GM12801 (cell line): ENCODE results near the gene ZNF358.

Experiments used
- TF ChIP-seq, protein P1 (sequence below): IDR thresholded peaks from one replicate; pipeline ENCODE4 v1.5.1; 2011; ENCODE audit warnings: control low read depth; ENCODE audit not compliant: insufficient read length; ENCODE audit errors: extremely low read depth

ZNF358 gene

DNA sequence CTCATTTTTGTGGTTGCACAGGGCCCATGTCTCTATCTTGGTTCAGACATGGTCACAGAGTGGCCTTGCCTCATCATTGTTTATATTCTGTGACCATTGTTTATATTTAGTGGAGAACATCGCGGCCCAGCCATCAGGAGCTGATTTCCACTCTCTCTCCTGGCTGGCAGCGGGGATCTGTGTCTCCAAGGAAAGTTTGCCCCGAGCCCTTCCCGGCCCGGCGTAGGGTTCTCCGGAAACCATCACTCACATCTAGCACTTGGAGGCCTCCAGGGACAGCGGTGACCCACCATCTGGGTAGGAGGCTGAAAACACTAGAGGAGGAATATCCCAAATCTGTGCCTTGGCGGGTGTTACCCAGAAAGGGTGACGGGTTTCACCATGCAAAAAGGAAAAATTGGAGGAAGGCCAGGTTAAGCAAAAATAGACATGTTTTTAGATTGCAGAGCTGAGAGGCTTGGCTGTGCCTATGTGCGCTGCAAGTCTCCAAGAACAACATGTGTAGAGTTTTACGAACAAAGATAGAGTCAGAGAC is 726 bp upstream of the ZNF358 start:
- TF ChIP-seq, protein P1, sequence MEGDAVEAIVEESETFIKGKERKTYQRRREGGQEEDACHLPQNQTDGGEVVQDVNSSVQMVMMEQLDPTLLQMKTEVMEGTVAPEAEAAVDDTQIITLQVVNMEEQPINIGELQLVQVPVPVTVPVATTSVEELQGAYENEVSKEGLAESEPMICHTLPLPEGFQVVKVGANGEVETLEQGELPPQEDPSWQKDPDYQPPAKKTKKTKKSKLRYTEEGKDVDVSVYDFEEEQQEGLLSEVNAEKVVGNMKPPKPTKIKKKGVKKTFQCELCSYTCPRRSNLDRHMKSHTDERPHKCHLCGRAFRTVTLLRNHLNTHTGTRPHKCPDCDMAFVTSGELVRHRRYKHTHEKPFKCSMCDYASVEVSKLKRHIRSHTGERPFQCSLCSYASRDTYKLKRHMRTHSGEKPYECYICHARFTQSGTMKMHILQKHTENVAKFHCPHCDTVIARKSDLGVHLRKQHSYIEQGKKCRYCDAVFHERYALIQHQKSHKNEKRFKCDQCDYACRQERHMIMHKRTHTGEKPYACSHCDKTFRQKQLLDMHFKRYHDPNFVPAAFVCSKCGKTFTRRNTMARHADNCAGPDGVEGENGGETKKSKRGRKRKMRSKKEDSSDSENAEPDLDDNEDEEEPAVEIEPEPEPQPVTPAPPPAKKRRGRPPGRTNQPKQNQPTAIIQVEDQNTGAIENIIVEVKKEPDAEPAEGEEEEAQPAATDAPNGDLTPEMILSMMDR, result no peak

DNA sequence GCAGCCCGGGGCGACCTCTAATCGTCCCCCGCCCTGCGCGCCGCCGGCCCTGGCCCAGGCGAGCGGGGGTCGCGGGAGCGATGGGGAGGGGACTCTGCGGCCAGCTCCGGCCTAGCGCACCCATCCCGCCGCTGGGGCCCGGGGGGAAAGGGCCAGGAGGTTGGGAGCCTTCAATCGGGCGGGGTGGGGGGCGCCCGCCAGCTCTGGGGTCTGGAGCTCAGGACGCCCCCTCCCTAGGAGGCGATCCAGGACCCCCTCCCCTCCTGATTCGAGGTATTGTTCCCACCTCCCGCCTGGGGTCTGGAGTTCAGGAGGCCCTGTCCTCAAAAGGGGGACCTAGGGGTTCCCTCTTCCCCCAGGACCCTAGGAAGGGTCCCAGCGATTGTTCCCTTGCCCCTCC is 430 bp downstream of the ZNF358 start:
- TF ChIP-seq, protein P1, result no peak

DNA sequence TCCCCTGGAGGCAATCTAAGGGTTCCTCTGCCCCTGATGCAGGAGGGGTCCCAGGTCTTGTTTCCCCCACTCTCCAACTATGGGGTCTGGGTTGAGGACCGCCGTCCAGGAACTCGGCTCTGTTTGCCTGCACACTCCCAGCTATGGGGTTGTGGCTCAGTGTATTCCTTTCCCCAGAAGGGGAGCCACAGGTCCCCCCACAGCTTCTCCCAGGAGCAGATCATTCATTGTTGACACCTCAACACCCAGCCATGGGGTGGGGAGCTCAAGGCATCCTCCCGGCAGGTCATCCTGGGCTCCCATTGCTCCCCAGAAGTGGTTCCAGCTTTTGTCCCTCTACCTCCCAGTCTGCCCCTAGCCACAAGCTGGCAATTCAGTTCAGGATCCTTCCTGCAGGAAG is 975 bp downstream of the ZNF358 start:
- TF ChIP-seq, protein P1, result no peak

DNA sequence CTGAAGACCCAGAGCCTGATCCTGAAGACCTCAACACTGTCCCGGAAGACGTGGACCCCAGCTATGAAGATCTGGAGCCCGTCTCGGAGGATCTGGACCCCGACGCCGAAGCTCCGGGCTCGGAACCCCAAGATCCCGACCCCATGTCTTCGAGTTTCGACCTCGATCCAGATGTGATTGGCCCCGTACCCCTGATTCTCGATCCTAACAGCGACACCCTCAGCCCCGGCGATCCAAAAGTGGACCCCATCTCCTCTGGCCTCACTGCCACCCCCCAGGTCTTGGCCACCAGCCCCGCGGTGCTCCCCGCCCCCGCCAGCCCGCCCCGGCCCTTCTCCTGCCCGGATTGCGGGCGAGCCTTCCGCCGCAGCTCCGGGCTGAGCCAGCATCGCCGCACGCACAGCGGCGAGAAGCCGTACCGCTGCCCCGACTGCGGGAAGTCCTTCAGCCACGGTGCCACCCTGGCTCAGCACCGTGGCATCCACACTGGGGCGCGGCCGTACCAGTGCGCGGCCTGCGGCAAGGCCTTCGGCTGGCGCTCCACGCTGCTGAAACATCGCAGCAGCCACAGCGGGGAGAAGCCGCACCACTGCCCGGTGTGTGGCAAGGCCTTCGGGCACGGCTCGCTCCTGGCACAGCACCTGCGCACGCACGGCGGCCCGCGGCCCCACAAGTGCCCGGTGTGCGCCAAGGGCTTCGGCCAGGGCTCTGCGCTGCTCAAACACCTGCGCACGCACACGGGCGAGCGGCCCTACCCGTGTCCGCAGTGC is 3.6 kb downstream of the ZNF358 start:
- TF ChIP-seq, protein P1, result no peak

DNA sequence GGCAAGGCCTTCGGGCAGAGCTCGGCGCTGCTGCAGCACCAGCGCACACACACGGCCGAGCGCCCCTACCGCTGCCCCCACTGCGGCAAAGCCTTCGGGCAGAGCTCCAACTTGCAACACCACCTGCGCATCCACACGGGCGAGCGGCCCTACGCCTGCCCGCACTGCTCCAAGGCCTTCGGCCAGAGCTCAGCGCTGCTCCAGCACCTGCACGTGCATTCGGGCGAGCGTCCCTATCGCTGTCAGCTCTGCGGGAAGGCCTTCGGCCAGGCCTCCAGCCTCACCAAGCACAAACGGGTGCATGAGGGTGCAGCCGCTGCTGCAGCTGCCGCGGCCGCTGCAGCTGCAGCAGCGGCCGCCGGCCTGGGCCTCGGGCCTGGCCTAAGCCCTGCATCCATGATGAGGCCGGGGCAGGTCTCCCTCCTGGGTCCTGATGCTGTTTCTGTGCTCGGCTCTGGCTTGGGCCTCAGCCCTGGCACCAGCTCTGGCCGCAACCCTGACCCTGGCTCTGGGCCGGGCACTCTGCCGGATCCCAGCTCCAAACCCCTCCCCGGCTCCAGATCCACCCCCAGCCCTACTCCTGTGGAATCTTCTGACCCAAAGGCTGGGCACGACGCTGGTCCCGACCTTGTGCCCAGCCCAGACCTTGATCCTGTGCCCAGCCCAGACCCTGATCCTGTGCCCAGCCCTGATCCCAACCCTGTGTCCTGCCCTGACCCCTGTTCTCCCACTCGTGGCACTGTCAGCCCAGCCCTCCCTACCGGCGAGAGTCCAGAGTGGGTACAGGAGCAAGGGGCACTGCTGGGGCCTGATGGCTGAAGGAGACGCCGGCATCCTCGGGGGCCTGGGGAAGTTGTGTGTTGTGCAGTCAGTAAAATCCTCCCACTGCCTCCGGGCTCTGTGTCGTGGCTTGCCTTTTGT is 4.5 kb downstream of the ZNF358 start:
- TF ChIP-seq, protein P1, result no peak

DNA sequence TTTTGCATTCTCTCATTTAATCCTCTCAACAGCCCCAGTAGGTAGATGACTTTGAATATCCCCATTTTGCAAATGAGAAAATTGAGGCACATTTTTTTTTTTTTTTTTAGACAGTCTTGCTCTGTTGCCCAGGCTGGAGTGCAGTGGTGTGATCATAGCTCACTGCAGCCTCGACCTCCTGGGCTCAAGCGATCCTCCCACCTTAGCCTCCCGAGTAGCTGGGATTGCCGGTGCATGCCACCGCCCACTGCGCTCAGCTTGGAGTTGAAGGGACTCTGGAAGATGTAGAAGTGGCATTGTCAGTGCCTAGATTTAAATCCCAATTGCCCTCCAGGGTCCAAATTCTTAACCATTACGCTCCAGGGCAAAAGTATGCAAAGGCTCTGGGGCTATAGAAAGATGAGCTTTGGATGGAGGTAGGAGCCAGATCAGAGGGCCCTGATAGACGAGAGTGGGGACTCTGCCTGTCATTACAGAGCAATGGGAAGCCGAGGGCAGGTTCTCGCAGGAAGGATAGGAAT is 5.7 kb downstream of the ZNF358 start:
- TF ChIP-seq, protein P1, result no peak
